Measurements from ENCODE around the gene DLGAP4. TPM values are rescaled to one million over a fixed set of nuclear protein-coding genes. Genes with fewer than 3 reads are reported as not detected.

DLGAP4 gene
- total RNA-seq, 1 donor from 2014 or later: 199 TPM

DNA sequence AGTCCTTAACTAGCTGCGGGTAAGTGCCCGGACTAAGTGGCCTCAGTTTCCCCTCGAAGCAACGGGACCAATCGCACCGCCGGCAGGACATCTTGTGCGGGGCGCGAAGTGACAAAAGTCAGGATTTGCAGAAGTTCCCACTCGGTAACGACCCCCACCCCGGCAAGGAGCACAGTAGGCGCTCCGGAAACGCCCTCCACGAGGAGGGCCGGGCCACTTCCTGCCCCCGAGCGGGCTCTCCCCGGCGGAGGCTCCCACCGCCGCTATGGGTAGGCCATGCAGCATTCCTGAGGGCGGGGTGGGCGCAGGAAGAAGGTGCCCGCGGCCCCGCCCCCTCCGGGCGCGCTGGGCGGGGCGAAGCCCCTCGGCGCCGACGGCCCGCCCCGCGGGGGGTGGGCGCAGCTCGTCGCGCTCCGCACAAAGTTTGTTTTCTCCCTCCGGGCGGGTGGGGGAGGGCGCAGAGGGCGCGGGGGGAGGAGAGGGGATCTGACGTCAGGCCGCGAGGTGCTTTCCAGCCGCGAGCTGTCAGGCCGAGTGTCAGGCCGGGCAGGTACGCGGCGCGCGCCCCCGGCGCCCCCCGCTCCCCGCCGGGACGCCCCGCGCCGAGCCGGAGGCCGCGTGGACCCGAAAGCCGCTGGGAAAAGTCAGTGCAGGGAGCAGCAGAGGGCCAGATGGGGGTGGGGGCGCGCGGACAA, 267.1 kb downstream of the DLGAP4 start, which contains the start of gene TGIF2:
Gene TGIF2, plus strand, starts transcription at position 495 of the 695 bp plus-strand sequence. CDS start 5,178 bp downstream, outside the sequence.
- Mint-ChIP-seq H3K4me3 (ENCODE audit: unreplicated experiment) (peak within 1 kb of the TSS; percentile 67), H3K27ac (ENCODE audit: unreplicated experiment) (no peak within 1 kb of the TSS), H3K9me3 (ENCODE audit: unreplicated experiment) (peaks cover 3% of the 10 kb centered on the region), H3K4me1 (ENCODE audit: low read depth, unreplicated experiment) (peaks cover 5% of the 10 kb centered on the region), H3K36me3 (ENCODE audit: unreplicated experiment) (no peaks in the 10 kb centered on the region), H3K27me3 (ENCODE audit: unreplicated experiment) (peaks cover 16% of the 10 kb centered on the region)
- no peak for TF ChIP-seq CTCF (IDR thresholded peaks at IDR 0.05; ENCODE audit: partially characterized antibody, unreplicated experiment)
- peak; percentile 79 for DNase-seq

GRCh38 chr20:36573798-36574365, 267.7 kb downstream of the DLGAP4 start:
- no peak for TF ChIP-seq CTCF (IDR thresholded peaks at IDR 0.05; ENCODE audit: partially characterized antibody, unreplicated experiment)
- Mint-ChIP-seq H3K36me3 (ENCODE audit: unreplicated experiment) (no peaks in the 10 kb centered on the region), H3K27me3 (ENCODE audit: unreplicated experiment) (peaks cover 16% of the 10 kb centered on the region), H3K9me3 (ENCODE audit: unreplicated experiment) (peaks cover 3% of the 10 kb centered on the region), H3K4me1 (ENCODE audit: low read depth, unreplicated experiment) (peaks cover 5% of the 10 kb centered on the region), H3K4me3 (ENCODE audit: unreplicated experiment) (no peak overlapping the region), H3K27ac (ENCODE audit: unreplicated experiment) (no peak overlapping the region)
- no peak for DNase-seq

- TF ChIP-seq CTCF (IDR thresholded peaks at IDR 0.05; ENCODE audit: partially characterized antibody, unreplicated experiment): no peak
- peaks cover 17% of the 10 kb centered on the region for H3K27me3 Mint-ChIP-seq (ENCODE audit: unreplicated experiment)
- peak overlapping the region; percentile 50 for H3K27ac Mint-ChIP-seq (ENCODE audit: unreplicated experiment)
- DNase-seq: peak; percentile 40
- no peaks in the 10 kb centered on the region for H3K36me3 Mint-ChIP-seq (ENCODE audit: unreplicated experiment)
- peaks cover 5% of the 10 kb centered on the region for H3K4me1 Mint-ChIP-seq (ENCODE audit: low read depth, unreplicated experiment)
- H3K9me3 Mint-ChIP-seq (ENCODE audit: unreplicated experiment): peaks cover 2% of the 10 kb centered on the region
- peak overlapping the region; percentile 83 for H3K4me3 Mint-ChIP-seq (ENCODE audit: unreplicated experiment)
These were observed 268.4 kb downstream of the DLGAP4 start for GRCh38 chr20:36574366-36575135.

DNA sequence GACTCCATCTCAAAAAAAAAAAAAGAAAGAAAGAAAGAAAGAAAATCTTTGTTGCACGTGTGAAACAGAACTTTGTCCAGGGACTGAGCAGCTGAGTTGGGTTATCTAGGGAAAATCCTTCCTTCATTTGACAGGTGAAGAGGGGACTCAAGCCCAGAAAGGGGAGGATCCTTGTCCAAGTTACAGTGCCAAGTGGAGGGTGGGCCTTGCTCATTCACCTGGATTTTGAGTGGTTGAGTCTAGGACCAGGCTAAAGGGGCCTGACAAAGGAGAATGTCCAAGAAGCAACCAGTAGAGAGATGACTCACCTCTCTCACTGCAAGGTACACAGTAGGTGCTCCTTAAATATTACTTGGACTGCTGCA, 269.9 kb downstream of the DLGAP4 start:
- no peak for TF ChIP-seq CTCF (IDR thresholded peaks at IDR 0.05; ENCODE audit: partially characterized antibody, unreplicated experiment)
- Mint-ChIP-seq H3K36me3 (ENCODE audit: unreplicated experiment) (no peaks in the 10 kb centered on the region), H3K9me3 (ENCODE audit: unreplicated experiment) (peaks cover 2% of the 10 kb centered on the region), H3K4me1 (ENCODE audit: low read depth, unreplicated experiment) (peaks cover 5% of the 10 kb centered on the region), H3K4me3 (ENCODE audit: unreplicated experiment) (no peak overlapping the region), H3K27ac (ENCODE audit: unreplicated experiment) (no peak overlapping the region), H3K27me3 (ENCODE audit: unreplicated experiment) (peaks cover 14% of the 10 kb centered on the region)
- DNase-seq: no peak

Other genes starting within 250 kb of the DLGAP4 start
- gene EPB41L1, start 151.6 kb upstream of the DLGAP4 start, total RNA-seq (ENCODE audit: unreplicated experiment): 54.1 TPM
- gene AAR2, start 69.9 kb upstream of the DLGAP4 start, total RNA-seq (ENCODE audit: unreplicated experiment): 19.0 TPM
- gene MYL9, start 235.2 kb downstream of the DLGAP4 start, total RNA-seq (ENCODE audit: unreplicated experiment): 2.0 TPM